Uterus (tissue), 2 donors: ENCODE measurements around the gene MSRB1.

Experiments
- POLR2A ChIP-seq, 2 donors: fragments of 450-650 bp; IDR thresholded peaks; one replicate each; pipeline ENCODE4 v1.6.1; 2016; ENCODE audit warnings: antibody characterized with exemption in 2 of 2, mild to moderate bottlenecking in 1 of 2, moderate library complexity in 1 of 2
- TF ChIP-seq, protein P1 (sequence below), 4 experiments: fragments of 200-600 bp in 2 of 4; fragments of 450-650 bp in 2 of 4; sonication (generic) in 2 of 4; IDR thresholded peaks; one replicate each; pipeline ENCODE4 v1.5.1; 2016 to 2019; ENCODE audit warnings: antibody characterized with exemption in 4 of 4, mild to moderate bottlenecking in 2 of 4, moderate library complexity in 1 of 4

DNA sequence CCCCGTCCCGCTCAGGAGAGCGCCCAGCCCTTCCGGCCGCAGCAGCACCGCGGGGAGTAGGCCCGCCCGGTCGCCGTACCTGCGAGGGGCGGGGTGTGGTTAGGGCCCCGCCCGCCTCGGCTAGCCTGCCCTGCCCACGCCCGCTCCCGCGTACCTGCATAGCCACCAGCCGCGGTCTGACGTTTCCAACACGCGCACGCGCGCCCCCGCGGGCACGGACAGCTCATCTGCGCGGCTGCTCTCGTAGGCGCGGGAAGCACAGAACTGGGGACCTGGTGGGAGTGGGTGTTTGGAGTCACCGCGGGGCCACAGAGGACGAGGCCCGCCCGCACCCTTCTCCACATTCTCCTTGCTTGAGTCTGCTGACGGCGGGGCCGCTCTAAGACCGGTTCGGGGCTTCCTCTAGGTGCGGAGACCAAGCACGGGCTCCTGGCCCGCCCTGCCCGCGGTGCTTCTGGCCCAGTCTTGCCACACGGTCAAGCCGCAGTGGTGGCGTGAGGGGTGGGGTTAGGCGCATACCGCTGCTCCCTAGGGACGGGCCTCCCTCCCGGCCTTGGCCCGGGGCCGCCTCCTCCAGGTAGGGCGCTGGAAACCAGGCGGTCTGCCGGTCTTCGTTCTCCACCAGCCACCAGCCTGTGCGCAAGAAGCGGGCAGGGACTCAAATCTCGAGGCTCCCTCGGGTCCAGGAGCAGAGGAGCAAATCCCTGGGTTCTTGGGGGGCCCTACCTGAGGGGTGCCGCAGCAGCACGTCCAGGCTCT is 36.5 kb upstream of the MSRB1 start:
- TF ChIP-seq, protein P1, sequence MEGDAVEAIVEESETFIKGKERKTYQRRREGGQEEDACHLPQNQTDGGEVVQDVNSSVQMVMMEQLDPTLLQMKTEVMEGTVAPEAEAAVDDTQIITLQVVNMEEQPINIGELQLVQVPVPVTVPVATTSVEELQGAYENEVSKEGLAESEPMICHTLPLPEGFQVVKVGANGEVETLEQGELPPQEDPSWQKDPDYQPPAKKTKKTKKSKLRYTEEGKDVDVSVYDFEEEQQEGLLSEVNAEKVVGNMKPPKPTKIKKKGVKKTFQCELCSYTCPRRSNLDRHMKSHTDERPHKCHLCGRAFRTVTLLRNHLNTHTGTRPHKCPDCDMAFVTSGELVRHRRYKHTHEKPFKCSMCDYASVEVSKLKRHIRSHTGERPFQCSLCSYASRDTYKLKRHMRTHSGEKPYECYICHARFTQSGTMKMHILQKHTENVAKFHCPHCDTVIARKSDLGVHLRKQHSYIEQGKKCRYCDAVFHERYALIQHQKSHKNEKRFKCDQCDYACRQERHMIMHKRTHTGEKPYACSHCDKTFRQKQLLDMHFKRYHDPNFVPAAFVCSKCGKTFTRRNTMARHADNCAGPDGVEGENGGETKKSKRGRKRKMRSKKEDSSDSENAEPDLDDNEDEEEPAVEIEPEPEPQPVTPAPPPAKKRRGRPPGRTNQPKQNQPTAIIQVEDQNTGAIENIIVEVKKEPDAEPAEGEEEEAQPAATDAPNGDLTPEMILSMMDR (IDR thresholded peaks at IDR 0.05), result no peak
- no peak for TF ChIP-seq POLR2A (IDR thresholded peaks at IDR 0.05)
